PC-3 (cell line): ENCODE results near the gene RIN1.

Source experiments
- EZH2 ChIP-seq: fragments of 300-600 bp; sonication (generic); IDR thresholded peaks from one replicate; pipeline ENCODE4 v1.6.1; 2017; ENCODE audit warnings: antibody characterized with exemption, mild to moderate bottlenecking, low read length; ENCODE audit not compliant: unreplicated experiment
- EZH2phosphoT487 ChIP-seq: fragments of 300-600 bp; sonication (generic); IDR thresholded peaks from 2 replicates; pipeline ENCODE4 v1.6.1; 2018; ENCODE audit warnings: mild to moderate bottlenecking, antibody characterized with exemption, low read length, borderline replicate concordance
- TF ChIP-seq, protein P1 (sequence below): fragments of 300-600 bp; sonication (generic); conservative IDR thresholded peaks from 2 replicates; pipeline ENCODE4 v1.5.1; 2017; ENCODE audit warnings: antibody characterized with exemption, low read depth, mild to moderate bottlenecking, low read length

DNA sequence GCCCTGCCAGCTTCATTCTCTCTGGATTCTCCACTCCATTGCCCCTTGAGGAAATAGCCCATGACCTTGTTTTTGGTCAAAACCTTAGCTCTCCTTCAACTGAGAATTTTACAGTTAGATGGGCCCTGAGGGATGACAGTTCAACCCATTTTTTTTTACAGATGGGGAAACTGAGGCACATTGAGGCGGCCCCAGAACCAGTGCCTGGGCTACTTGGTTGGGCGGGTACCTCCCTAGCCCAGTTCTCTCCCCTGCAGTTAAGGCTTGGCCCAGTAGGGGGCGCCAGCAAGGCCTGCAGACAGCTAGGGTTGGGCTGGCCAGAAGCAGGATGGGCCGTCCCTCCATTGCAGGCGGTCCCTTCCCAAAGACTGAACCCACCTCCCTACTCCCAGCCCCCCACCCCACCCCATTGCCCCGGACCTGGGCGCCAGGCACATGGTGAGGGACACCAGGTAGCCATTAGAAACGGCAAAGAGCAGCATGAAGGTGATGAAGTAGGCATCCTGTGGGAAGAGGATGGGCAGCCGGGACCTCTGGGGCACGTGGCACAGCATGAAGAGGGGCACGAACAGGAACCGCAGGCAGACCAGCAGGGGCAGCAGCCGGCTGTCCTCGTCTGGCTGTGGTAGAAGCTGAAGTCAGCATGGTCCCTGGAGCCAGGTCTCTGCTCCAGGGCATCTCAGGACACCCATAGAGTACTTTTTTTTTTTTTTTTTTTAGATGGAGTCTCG, 27.7 kb upstream of the RIN1 start:
- TF ChIP-seq, protein P1, sequence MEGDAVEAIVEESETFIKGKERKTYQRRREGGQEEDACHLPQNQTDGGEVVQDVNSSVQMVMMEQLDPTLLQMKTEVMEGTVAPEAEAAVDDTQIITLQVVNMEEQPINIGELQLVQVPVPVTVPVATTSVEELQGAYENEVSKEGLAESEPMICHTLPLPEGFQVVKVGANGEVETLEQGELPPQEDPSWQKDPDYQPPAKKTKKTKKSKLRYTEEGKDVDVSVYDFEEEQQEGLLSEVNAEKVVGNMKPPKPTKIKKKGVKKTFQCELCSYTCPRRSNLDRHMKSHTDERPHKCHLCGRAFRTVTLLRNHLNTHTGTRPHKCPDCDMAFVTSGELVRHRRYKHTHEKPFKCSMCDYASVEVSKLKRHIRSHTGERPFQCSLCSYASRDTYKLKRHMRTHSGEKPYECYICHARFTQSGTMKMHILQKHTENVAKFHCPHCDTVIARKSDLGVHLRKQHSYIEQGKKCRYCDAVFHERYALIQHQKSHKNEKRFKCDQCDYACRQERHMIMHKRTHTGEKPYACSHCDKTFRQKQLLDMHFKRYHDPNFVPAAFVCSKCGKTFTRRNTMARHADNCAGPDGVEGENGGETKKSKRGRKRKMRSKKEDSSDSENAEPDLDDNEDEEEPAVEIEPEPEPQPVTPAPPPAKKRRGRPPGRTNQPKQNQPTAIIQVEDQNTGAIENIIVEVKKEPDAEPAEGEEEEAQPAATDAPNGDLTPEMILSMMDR, result peak; percentile 90
- no peak for TF ChIP-seq EZH2phosphoT487
- TF ChIP-seq EZH2, result no peak
